GM12892 (cell line): ENCODE results near the gene CHKB.

ENCODE experiments used
- DNase-seq: peaks from one replicate; pipeline ENCODE4 v3.0.0; 2011; ENCODE audit not compliant: insufficient read length
- FAIRE-seq: peaks from 2 replicates; lab custom pipeline; 2011; peaks lifted over from hg19 to GRCh38; lab: Jason Lieb, UNC
- POLR2A ChIP-seq: IDR thresholded peaks from 2 replicates; pipeline ENCODE4 v1.6.1; 2011; ENCODE audit warnings: low read depth, low read length, control low read depth
- POLR2AphosphoS5 ChIP-seq: IDR thresholded peaks from 2 replicates; pipeline ENCODE4 v1.6.1; 2011; ENCODE audit warnings: low read depth, low read length, control low read depth
- TAF1 ChIP-seq: IDR thresholded peaks from 2 replicates; pipeline ENCODE4 v1.6.1; 2011; ENCODE audit warnings: low read depth, mild to moderate bottlenecking, control low read depth, low read length, borderline replicate concordance

Gene CHKB

DNA sequence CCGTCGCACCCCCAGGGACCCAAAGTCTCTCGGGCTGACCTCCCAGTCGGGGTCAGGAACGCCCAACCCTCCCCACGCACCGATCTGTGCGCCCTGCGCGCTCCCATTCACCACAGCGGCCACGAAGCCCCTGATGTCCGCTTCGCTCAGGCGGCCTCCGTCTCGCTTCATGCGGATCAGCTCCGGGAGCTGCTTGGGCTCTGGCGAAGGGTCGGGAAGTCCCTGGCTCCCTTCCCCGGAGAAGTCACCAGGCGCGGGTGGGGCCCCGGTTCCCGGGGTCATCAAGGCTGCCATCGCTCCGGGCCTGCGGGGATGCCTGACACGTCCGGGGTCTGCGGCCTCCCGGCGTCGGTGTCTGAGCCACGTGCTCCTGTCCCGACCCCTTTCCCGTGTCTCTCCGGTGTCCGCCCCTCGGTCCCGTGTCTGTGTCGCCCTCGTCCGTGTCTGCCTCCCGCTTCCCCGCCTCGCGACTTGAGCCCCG lies 53.2 kb downstream of the CHKB start:
- FAIRE-seq (peak; percentile 5), DNase-seq (no peak)
- TF ChIP-seq POLR2A: peak; percentile 16; the same call in 1 of the 2 replicates
- peak; percentile 51 for TF ChIP-seq POLR2AphosphoS5
- no peak for TF ChIP-seq TAF1
